GOT3 (cell line): ENCODE data around the gene PANX3.

Source experiments
- DNase-seq: peaks from one replicate; lab custom pipeline; 2025; ENCODE audit warnings: mixed read lengths; lab: John Stamatoyannopoulos, UW

The PANX3 gene

DNA sequence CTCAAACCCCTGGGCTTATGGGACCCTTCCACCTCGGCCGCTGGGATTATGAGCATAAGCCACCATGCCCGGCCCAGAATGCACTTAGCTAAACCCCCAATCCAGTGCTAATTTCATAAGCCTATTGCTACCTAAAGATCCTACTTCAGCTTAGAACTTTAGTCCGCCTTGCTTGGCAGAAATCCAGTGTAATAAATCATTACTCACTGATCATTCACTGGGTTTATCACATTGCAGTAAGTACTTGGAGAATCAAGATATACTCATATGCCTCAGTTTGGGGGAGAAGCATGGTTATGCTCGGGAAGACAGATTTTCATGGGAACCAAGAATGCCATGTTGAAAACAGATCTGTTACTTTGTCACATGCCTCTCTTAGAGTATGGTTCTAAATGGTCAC lies 7.6 kb downstream of the PANX3 start:
- DNase-seq: no peak

DNA sequence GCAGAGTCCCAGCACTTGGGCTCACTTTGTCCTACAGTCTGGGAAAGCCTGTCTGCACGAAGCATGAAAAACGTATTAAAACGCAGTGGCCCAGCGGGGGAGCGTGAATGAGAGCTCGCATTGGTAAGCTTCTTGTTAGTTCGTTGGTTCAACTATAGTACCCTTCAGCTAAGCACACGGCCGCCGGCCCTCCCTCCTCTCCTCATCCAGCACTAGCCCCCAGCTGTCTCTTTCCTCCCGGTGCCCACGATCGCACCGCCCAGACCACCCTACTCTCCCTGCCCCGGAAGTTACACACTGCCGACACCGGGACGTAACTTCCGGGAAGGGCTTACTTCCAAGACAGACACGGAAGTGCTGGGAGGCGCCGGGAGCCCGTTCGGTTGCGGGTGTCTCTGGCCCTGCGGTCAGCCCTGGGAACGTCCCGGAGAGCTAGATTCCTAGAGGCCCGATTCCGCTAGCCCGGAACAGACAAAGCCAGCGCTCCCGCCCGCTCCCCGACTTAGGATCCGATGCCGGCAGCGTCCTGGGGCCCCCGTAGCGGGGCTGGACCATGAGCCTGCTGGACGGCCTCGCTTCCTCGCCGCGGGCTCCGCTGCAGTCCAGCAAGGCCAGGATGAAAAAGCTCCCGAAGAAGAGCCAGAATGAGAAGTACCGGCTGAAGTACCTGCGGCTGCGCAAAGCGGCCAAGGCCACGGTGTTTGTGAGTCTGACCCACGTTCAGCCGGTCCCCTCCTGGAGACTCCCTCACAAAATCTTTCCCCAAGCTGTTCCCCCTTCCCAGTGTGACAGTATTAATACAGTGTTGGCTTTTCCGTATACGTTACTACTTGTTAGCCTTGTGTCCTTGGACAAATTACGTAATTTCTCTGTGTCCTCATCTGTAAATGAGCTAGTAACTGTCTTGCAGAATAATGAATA lies 11.6 kb downstream of the PANX3 start, which contains the start of gene TBRG1:
Gene TBRG1 (plus strand): TSS at position 334 of the 921 bp plus-strand sequence. CDS start 220 bp downstream, at position 554.
- DNase-seq: peak; percentile 4

DNA sequence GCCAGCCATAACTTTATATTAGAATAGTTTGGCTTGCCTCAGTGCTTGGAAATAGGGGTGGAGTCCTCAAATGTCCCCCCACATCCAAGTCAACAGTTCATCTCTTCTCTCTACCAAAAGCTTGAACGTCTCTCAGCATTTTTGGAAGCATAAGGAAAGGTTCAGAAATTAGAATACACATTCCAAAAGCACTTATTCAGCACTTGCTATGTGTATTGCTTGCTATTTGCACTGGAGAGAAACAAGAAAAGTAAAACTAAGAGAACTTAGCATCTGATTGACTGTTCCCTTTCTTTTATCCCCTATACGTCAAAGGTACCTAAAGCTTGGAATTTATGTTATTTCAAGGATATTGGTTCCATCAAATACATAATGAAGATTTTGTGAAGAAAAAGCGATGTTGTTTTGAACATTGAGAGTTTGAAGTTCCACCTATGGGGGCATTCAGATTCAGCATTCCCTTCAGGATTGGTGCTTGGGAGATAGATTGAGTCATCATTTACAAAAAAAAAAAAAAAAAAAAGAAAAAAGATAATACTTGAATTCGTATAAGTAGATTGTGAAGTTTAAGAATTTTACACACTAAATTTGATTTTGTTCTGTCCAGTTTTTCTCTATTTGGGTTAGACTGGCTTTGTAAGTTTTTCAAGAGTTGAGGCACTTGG lies 12.8 kb downstream of the PANX3 start:
- no peak for DNase-seq

DNA sequence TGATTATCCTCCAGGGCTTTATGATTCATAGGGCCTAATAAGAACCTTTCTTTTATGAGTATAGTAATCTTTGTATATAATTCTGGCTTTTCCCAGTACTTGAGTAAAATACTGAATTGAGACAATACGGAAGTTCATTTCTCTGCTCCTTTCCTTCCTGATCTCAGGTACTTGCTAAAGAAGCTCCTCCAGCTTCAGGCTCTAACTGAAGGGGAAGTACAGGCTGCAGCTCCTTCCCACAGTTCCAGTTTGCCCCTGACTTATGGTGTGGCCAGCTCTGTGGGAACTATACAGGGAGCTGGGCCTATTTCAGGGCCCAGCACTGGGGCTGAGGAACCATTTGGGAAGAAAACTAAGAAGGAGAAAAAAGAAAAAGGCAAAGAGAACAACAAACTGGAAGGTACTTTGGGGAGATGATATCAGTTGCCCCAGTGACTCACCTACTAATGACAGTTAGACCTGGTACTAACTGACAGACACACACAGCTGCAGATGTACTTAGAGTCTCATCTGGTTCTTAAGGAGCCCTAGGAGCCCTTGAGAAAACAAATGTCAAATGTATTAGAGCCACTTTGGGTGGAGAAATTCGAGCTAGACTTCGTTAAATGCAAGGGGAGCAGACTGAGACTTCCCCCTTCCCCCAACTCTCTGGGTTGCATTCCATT lies 14.4 kb downstream of the PANX3 start:
- DNase-seq: no peak

DNA sequence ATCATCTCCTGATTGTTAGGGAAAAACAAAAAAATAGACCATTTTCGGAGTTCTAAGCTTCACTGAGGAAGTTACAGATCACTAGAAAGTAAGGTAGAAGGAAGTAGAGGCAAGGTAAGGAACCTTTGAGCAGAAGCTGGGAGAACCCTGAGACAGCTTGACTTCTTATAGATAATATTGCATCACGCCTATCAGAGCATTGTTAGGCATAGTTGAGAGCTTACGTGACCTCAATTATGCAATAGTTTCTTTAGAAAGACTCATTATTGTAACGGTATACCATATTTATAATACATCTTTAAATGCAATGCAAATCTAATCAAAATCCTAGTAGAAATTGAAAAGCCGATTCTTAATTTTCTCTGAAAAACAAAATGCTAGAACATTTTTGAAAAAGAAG lies 16.3 kb downstream of the PANX3 start:
- no peak for DNase-seq

DNA sequence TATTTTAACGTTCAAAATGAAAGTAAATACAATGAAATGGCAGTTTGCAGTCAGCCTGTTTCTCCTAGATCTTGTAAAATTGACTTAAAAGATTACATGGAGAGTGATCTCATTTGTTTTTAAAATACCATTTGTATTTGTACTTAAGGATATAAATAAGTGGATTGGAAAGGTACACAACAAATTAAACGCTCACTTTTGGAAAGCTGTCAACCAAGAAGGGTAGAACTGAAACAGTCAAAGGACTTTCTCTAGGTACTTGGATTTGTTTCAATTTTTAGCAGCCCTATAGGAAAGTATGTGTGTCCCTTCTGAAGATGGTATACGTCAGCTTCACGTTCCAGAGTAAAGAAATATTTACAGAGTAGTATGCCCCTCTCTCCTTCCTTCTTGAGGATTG lies 18.7 kb downstream of the PANX3 start:
- DNase-seq: no peak

DNA sequence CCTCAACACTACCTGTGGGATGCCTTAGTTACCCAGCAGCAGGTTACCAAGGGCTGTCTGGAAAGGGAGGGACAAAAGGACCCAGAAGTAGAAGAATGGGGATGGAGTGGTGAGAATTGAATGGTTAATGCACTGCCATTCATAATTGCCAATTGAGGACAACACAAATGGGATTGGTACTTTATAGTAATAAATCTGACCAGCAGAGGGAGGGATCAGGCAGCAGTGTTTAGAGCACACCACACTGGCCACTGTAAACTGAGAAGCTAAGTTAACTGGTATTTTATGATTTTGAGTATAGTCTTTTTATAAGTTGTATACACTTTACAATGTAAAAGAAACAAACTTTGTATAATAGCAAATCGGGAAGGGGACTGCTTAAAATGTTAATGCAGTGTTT lies 22.1 kb downstream of the PANX3 start:
- no peak for DNase-seq

- no peak for DNase-seq
These were observed 24.7 kb downstream of the PANX3 start for GRCh38 chr11:124635932-124636331.

DNA sequence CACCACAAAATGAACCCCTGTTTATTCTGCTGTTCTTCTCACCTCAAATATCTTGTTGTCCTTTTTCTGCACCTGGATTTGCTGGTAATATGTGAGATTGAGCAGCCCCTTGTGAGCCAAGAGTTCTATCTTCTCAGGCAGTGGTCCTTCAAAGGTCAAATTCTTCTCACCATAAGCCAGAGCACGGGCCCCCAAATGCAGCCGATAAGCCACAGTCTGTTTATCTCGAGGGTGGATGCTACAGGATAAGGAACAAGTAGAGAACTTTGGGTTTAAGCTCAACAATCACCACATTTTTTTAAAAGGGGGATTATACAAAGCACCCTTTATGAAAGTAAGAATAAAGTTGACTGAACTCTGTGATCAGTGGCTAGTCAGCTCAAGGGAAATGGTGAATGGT lies 27.3 kb downstream of the PANX3 start:
- no peak for DNase-seq

GRCh38 chr11:124639186-124639585 lies 28.0 kb downstream of the PANX3 start:
- no peak for DNase-seq

GRCh38 chr11:124640666-124641065 lies 29.4 kb downstream of the PANX3 start:
- DNase-seq: no peak

DNA sequence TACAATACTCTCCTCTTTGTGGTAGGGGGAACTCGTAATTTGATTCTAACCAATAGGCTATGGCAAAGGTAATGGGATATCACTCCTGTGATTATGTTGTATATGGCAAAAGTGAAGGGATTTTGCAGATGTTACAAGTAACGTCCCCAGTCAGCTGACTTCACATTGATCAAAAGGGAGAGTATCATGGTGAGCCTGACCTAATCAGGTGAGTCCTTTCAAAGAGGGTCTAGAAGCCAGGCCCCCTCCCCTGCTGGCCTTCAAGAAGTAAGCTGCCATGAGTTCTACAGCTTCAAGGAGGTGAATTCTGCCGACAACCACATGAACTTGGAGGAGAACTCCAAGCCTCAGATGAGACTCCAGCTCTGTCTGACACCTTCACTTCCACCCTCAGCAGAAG lies 31.4 kb downstream of the PANX3 start:
- no peak for DNase-seq

DNA sequence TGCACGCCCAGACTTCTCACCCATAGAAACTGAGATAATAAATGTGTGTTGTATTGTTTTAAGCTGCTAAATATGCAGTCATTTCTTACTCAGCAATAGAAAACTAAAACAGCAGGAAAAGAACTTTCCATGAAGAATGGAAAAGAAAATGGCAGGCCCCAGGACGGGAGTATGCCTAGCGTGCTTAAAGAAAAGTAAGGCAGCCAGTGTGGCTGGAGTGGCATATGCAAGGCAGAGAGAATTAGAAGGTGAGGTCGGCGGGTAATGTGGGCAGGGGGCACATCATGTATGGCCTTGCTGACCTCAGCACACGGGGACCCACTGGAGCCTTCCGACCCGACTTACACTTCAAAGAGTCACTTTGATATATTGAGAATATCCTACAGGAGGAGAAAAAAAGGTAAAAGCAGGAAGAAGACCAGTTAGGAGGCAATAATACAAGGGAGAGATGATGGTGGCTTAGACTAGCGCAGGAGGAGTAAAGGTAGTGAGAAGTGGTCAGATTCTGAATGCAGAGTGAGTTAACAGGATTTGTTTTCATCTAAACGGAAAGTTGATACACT lies 31.9 kb downstream of the PANX3 start:
- DNase-seq: no peak

- DNase-seq: no peak
These were observed 32.6 kb downstream of the PANX3 start for GRCh38 chr11:124643605-124644425.

GRCh38 chr11:124644426-124645280 lies 33.4 kb downstream of the PANX3 start:
- no peak for DNase-seq

DNA sequence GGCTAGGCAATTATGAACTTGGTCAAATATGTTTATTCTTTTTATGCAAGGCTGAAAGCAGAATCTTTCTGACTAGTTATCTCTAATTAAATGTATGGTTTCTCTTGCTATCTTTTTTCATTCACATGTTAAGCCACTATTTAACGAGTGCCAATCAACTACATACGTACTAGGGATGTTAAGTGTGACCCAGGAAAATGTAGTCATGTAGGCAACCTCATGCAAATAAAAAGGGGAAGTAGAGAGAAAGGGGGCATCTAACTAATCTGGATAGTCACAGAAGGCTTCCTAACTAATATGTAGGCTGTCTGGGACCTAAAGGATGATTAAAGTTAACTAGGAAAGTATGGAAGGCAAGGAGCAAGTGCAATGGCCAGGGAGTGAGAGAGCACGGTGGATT lies 34.9 kb downstream of the PANX3 start:
- DNase-seq: no peak

DNA sequence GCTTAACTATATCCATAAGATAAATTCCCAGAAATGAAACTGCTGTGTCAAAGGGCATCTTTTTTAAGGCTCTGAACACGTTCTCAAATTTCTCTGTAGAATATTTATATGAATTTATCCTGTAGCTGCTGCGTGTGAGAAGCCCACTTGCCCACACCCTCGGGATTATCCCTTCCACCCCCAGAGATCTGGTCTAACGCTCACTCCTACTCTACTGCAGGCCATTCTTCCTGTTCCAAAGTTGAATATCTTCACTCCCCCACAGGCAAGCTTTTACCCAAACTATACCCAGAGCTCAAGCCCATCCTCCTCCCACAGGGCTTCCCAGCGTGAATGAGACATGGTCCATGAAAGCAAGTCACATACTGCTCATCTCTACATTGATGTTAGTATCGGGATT lies 37.4 kb downstream of the PANX3 start:
- DNase-seq: no peak

GRCh38 chr11:124656774-124657630 lies 45.8 kb downstream of the PANX3 start:
- DNase-seq: no peak

DNA sequence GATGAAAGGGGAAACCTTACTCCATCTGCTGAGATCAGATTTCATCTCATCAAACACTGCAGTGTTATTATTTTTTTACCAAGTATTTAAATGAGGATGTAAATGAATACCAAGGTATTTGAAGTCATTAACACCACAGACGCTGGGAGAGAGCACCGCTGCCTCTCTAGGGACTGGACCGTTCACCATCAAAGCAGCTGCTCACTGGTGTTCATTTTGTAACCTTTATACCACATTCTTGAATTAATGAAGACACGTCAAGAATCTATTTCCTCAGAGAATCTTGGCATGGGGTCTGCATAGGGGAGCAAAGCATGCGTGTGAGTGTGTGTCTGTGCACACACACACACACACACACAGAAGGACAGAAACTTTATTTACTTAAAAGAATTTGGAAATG lies 46.7 kb downstream of the PANX3 start:
- no peak for DNase-seq

DNA sequence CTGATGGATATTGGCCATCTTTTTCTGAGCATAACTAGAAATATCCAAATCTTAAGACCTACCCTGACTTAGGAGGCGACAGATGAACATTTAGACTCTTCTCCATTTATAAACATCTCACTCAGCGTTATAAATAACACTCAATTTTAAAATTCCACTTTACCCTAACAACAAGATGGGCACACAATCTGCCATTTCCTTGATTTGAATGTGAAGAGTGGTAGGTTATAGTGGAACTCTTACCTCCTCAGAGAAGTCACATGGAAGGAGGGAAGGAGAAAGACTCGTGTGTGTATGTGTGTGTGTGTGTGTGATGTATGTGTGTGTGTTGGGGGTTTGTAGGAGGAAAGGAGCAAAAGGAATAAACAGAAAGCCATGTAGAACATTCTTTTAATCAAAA lies 47.3 kb downstream of the PANX3 start:
- DNase-seq: no peak
